ENCODE data around the gene AMOTL1.

The AMOTL1 gene

DNA sequence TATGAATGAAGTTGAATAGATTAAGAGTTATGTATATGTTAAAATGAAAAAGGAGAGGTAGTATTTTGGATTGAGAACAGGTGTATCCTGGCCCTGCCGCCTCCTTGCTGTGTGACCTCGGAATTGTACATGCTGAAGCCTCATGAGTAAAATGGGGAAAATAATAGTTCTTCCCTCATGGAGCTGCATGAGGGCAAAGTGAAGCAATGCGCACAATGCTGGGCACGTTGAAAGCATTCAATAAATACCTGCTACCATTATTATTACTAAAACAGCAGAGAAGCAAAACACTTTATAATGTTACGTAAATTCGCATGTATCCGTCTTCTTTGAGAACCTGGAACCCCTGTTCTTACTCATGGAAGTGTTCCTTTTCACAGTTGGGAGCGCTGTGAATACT, 5.7 kb downstream of the AMOTL1 start:
- H3K4me2 ChIP-seq (ENCODE audit: low read length): no peak overlapping the region
- no peaks in the 10 kb centered on the region for H3K36me3 ChIP-seq (ENCODE audit: insufficient read depth, low read length)
- no peaks in the 10 kb centered on the region for H3K27me3 ChIP-seq (ENCODE audit: control insufficient read depth, insufficient read depth, low read length)
- no peaks in the 10 kb centered on the region for H3K9me3 ChIP-seq (replicated peaks; ENCODE audit: low read length)
- H3K9ac ChIP-seq (ENCODE audit: low read depth, low read length): no peak overlapping the region
- no peak overlapping the region for H3K4me3 ChIP-seq (ENCODE audit: low read length)
- peaks cover 51% of the 10 kb centered on the region for H3K4me1 ChIP-seq (ENCODE audit: control insufficient read depth, insufficient read depth, low read length)

DNA sequence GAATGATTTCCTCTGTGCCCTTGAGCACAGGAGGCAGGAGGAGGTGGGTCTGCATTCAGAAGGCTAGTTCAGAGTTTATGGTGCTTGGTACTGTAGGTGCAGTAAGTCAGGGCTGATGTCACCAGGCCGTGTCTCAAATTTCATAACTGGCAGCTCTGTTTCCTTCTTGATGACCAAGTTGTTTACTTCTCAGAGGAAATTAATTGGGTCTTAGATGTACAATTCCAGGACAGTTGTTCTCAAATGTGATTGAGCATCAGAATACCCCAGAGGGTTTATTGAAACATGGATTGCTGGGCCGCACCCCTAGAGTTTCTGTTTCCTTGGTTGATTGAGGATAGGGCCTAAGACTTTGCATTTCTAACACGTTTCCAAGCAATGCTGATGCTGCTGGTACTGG, 6.2 kb downstream of the AMOTL1 start:
- H3K4me1 ChIP-seq (ENCODE audit: control insufficient read depth, insufficient read depth, low read length): peaks cover 51% of the 10 kb centered on the region

DNA sequence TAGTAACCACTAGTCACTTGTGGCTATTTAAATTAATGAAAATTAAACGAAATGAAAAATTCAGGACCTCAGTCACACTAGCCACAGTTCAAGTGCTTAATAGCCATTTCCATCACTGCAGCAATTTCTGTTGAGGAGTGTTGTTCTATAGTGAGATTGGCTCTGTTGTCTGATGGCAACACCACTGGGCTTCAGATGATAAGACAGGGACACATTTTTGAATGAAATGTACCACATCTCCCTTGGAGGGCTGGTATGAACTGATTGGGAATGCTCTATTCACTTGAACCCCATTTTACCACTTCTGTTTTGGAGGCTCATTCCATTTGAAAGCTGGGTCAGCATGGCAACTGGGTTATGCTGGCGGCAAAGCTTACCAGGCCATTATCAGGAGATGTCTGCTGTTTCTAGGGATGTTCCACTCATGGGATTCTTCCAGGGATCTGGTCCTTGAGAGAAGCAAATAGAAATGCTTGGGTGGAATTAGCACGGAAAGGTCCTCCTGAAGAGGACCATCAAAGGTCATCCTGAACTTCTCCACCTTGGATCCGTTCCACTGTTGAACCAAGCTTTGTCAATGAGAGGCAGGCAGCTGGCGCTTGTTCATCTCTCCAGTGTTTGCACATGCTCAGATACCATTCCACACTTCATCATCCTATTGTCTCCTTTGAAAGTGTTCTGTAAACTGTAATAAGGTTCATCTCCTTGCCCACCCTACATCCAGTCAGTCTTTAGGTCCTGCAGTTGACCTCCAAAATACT, 7.6 kb downstream of the AMOTL1 start:
- Histone ChIP-seq H3K27me3 (ENCODE audit: control insufficient read depth, insufficient read depth, low read length) (no peaks in the 10 kb centered on the region), H3K4me1 (ENCODE audit: control insufficient read depth, insufficient read depth, low read length) (peaks cover 49% of the 10 kb centered on the region), H3K9me3 (replicated peaks; ENCODE audit: low read length) (no peaks in the 10 kb centered on the region), H3K4me3 (ENCODE audit: low read length) (no peak overlapping the region), H3K9ac (ENCODE audit: low read depth, low read length) (no peak overlapping the region), H3K4me2 (ENCODE audit: low read length) (peak overlapping the region; percentile 58), H3K36me3 (ENCODE audit: insufficient read depth, low read length) (no peaks in the 10 kb centered on the region)

More for the DNA sequence above, 6.2 kb downstream of the AMOTL1 start:
- no peaks in the 10 kb centered on the region for H3K36me3 ChIP-seq (ENCODE audit: insufficient read depth, low read length)
- H3K4me3 ChIP-seq (ENCODE audit: low read length): no peak overlapping the region
- peak overlapping the region; percentile 40 for H3K4me2 ChIP-seq (ENCODE audit: low read length)
- H3K9me3 ChIP-seq (replicated peaks; ENCODE audit: low read length): no peaks in the 10 kb centered on the region
- H3K27me3 ChIP-seq (ENCODE audit: control insufficient read depth, insufficient read depth, low read length): no peaks in the 10 kb centered on the region
- no peak overlapping the region for H3K9ac ChIP-seq (ENCODE audit: low read depth, low read length)

DNA sequence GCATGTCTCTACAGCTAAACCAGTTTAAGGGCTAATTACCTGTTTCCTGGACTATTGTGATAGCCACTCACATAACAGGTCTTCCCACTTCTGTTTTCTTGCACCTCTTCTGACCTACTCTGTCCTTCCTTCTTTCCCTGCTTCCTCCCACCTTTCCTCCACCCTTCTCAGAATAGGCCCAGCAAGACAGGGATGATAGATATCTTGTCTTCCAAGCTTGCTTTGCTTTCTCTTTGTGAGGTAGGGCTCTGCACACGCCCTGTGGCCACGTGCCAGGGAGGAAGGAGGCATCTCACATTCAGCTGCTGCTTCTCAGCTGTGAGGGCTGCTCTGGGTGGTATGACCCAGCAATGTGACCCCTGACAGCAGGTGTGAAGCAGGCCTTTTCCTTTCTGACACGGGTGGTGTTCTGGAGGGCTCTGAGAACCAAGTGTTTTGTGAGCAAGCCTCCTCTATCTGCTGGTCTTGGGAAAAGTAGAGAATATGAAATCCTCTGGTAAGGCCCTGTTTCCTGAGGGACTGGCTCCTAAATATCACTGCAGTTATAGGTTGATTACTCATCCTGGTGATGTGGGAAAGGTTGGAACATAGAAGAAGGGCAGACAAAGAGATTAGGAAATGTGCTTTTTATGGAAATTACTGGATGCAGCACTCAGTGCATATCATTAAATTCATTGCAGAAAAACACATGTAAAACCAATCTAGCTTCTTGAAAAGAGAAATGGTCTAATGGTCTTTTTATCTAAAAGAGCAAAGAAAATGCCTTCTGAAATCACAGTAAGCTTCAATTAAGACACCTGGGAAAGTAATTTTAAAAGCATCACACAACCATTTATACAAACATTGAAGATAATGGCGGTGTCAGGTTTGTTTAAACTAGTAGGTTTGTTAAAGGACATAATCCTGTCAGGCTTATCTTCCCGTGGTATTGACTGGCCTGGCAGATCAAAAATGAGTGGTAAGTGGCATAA, 8.5 kb downstream of the AMOTL1 start:
- no peaks in the 10 kb centered on the region for H3K27me3 ChIP-seq (ENCODE audit: control insufficient read depth, insufficient read depth, low read length)
- no peaks in the 10 kb centered on the region for H3K9me3 ChIP-seq (replicated peaks; ENCODE audit: low read length)
- H3K9ac ChIP-seq (ENCODE audit: low read depth, low read length): peak overlapping the region; percentile 48
- peak overlapping the region; percentile 40 for H3K4me3 ChIP-seq (ENCODE audit: low read length)
- H3K4me2 ChIP-seq (ENCODE audit: low read length): peak overlapping the region; percentile 58
- no peaks in the 10 kb centered on the region for H3K36me3 ChIP-seq (ENCODE audit: insufficient read depth, low read length)
- peaks cover 50% of the 10 kb centered on the region for H3K4me1 ChIP-seq (ENCODE audit: control insufficient read depth, insufficient read depth, low read length)

DNA sequence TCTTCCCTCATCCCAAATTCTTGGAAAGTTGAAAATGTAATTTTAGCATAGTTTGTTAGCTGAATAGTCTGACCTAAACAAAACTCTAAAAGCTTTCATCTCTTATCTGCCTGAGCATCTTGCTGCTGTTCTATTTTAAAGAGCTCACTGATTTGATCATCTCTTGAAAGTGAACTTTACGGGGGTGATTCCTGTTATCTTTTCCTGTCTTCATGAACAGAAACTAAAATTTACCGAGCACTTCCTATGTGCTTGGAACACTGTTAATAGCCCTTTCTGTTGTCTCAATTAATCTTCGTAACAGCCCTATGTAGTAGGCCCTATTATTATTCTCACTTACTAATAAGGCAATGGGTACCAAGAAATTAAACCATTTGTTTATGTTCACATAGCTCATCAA, 12.3 kb downstream of the AMOTL1 start:
- peak overlapping the region; percentile 26 for H3K4me2 ChIP-seq (ENCODE audit: low read length)
- H3K27me3 ChIP-seq (ENCODE audit: control insufficient read depth, insufficient read depth, low read length): no peaks in the 10 kb centered on the region
- H3K4me1 ChIP-seq (ENCODE audit: control insufficient read depth, insufficient read depth, low read length): peaks cover 64% of the 10 kb centered on the region
- H3K4me3 ChIP-seq (ENCODE audit: low read length): peak overlapping the region; percentile 5
- no peaks in the 10 kb centered on the region for H3K36me3 ChIP-seq (ENCODE audit: insufficient read depth, low read length)
- no peaks in the 10 kb centered on the region for H3K9me3 ChIP-seq (replicated peaks; ENCODE audit: low read length)
- peak overlapping the region; percentile 4 for H3K9ac ChIP-seq (ENCODE audit: low read depth, low read length)

DNA sequence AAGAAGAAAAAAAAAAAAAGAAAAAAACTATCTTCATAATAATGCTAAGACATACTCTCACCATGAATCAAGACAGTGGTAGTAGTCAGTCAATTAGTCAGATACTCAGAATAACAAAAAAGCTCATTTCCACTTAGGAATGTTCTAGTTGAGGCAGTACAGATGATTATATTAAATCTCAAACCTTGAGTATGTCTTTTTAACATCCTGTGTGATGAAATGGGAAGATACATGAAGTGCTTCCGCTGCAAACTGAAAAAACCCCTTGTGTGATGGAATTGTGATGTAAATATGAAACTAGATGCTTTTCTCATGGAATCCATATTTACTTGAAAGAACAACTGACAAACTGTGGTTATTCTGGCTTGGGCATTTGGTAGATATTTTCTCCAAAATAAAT, 13.7 kb downstream of the AMOTL1 start:
- Histone ChIP-seq H3K4me1 (ENCODE audit: control insufficient read depth, insufficient read depth, low read length) (peaks cover 61% of the 10 kb centered on the region), H3K9ac (ENCODE audit: low read depth, low read length) (peak overlapping the region; percentile 69), H3K27me3 (ENCODE audit: control insufficient read depth, insufficient read depth, low read length) (no peaks in the 10 kb centered on the region)

DNA sequence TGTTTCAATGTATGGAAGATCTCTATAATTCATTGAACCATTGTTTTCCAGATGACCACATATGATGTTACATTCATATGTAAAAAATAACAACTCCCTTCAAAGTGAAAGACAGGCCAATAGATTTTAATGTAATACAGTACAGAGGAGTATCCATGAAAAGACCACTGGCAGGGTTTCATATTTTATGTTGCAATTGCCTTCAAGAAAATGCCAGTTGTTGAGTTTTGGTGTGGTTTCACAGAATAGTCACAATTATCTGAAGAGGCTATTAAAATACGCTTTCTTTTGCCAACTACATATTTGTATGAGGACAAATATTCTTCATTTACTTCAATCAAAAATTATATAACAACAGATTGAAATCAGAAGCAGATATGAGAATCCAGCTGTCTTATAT, 14.3 kb downstream of the AMOTL1 start:
- H3K36me3 ChIP-seq (ENCODE audit: insufficient read depth, low read length): no peaks in the 10 kb centered on the region
- H3K4me2 ChIP-seq (ENCODE audit: low read length): peak overlapping the region; percentile 63
- no peaks in the 10 kb centered on the region for H3K27me3 ChIP-seq (ENCODE audit: control insufficient read depth, insufficient read depth, low read length)
- peak overlapping the region; percentile 10 for H3K4me3 ChIP-seq (ENCODE audit: low read length)
- peaks cover 60% of the 10 kb centered on the region for H3K4me1 ChIP-seq (ENCODE audit: control insufficient read depth, insufficient read depth, low read length)
- H3K9me3 ChIP-seq (replicated peaks; ENCODE audit: low read length): no peaks in the 10 kb centered on the region
- H3K9ac ChIP-seq (ENCODE audit: low read depth, low read length): peak overlapping the region; percentile 69

More for the DNA sequence above, 13.7 kb downstream of the AMOTL1 start:
- Histone ChIP-seq H3K36me3 (ENCODE audit: insufficient read depth, low read length) (no peaks in the 10 kb centered on the region), H3K4me2 (ENCODE audit: low read length) (peak overlapping the region; percentile 63), H3K4me3 (ENCODE audit: low read length) (no peak overlapping the region), H3K9me3 (replicated peaks; ENCODE audit: low read length) (no peaks in the 10 kb centered on the region)

DNA sequence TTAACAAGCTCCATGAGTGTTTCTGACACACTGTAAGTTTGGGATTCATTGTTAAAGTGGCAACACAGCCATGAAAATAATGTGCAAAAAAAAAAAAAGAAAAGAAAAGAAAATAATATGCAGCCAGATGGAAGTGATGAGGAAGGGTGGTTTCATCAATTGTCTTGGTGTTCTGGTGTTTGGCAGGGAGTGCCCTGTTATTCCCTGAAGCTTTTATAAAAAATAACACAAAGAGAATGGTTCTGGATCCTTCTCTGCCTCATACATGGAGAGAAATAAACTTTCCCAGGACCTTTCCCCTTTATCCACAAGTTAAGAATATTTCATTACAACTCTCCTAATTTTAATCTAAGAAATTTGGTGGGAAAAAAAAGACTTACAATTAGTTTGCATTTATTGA, 16.7 kb downstream of the AMOTL1 start:
- Histone ChIP-seq H3K4me2 (ENCODE audit: low read length) (no peak overlapping the region), H3K36me3 (ENCODE audit: insufficient read depth, low read length) (no peaks in the 10 kb centered on the region), H3K4me3 (ENCODE audit: low read length) (no peak overlapping the region), H3K4me1 (ENCODE audit: control insufficient read depth, insufficient read depth, low read length) (peaks cover 81% of the 10 kb centered on the region), H3K9ac (ENCODE audit: low read depth, low read length) (no peak overlapping the region), H3K27me3 (ENCODE audit: control insufficient read depth, insufficient read depth, low read length) (no peaks in the 10 kb centered on the region), H3K9me3 (replicated peaks; ENCODE audit: low read length) (no peaks in the 10 kb centered on the region)

DNA sequence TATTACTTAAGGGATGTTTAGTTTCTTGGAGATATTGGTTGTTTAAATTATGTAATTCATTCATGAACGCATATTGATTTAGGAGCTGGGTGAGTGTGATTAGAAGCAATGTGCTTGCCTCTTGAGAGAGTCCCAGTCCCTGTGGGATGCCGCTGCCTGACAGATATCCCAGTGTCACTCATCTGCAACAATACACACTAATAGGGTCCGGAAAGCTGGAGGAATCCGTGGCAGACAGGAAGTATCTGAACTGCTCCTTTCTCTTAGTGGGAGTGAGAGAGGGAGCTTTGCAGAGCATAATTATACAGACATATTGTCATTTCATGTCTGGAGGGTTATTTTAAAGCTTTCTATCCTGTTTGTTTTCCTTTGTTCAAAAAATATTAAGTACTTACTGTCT, 17.4 kb downstream of the AMOTL1 start:
- H3K4me1 ChIP-seq (ENCODE audit: control insufficient read depth, insufficient read depth, low read length): peaks cover 81% of the 10 kb centered on the region
- H3K27me3 ChIP-seq (ENCODE audit: control insufficient read depth, insufficient read depth, low read length): no peaks in the 10 kb centered on the region
- no peak overlapping the region for H3K9ac ChIP-seq (ENCODE audit: low read depth, low read length)

DNA sequence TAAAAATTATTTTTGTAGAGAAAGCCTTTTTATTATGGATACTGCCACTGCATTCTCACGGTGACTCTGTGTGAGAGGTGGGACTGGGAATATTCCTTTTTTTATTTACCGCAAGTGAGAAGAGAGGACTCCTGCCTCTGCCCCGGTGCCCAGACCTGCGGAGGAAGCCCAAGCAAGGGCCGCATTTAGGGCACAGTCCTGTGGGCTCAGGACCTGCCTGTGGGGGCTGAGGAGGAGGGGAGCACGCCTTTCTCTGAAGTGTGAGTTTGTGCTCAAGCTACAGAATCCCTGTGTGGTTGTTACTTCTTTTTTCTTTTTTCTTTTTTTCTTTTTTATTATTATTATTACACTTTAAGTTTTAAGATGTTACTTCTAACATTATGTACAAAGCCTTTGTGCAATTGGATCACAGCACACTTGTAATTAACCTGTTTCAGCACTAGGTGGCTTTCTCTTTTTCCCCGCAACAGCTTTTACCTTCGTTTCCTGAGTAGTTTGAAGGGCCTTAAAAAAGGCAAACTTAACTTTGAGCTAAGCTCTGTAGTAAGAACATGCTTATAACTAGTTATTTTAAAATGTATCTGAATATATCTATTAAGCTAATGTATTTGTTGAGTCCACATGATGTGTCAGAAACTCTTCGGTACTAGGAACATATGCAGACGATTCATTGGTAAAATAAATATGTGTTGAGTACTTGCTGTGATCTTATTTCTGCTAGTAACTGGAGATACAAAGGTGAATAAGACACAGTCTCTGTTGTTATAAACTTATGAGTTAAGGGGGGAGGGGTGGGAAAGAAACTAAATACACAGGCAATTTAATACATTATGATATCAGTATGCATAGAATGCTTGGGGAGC, 18.3 kb downstream of the AMOTL1 start:
- H3K9ac ChIP-seq (ENCODE audit: low read depth, low read length): no peak overlapping the region
- H3K36me3 ChIP-seq (ENCODE audit: insufficient read depth, low read length): no peaks in the 10 kb centered on the region
- no peaks in the 10 kb centered on the region for H3K27me3 ChIP-seq (ENCODE audit: control insufficient read depth, insufficient read depth, low read length)
- H3K9me3 ChIP-seq (replicated peaks; ENCODE audit: low read length): no peaks in the 10 kb centered on the region
- H3K4me1 ChIP-seq (ENCODE audit: control insufficient read depth, insufficient read depth, low read length): peaks cover 82% of the 10 kb centered on the region
- no peak overlapping the region for H3K4me3 ChIP-seq (ENCODE audit: low read length)
- H3K4me2 ChIP-seq (ENCODE audit: low read length): no peak overlapping the region

More for the DNA sequence above, 17.4 kb downstream of the AMOTL1 start:
- H3K4me3 ChIP-seq (ENCODE audit: low read length): no peak overlapping the region
- H3K36me3 ChIP-seq (ENCODE audit: insufficient read depth, low read length): no peaks in the 10 kb centered on the region
- no peaks in the 10 kb centered on the region for H3K9me3 ChIP-seq (replicated peaks; ENCODE audit: low read length)
- H3K4me2 ChIP-seq (ENCODE audit: low read length): no peak overlapping the region

DNA sequence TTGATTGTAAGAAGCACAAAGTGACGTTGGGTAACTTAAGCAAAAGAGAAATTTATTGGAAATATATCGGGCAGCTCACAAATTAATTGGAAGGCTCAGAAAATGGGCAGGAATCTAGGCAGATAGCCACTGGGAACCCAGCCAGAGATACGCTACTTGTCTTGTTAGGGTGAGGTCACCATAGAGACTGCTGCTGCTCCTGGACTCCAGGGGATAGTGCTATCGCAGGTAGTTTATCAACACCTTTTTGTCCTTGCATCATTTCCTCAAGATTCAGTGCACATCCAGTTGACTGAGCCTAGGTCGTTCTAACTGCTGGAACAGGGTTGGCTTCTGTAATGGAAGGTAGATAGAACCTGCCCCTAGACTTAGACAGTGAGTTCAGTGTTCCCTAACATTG, 19.6 kb downstream of the AMOTL1 start:
- no peak overlapping the region for H3K9ac ChIP-seq (ENCODE audit: low read depth, low read length)
- H3K4me3 ChIP-seq (ENCODE audit: low read length): peak overlapping the region; percentile 13
- no peaks in the 10 kb centered on the region for H3K27me3 ChIP-seq (ENCODE audit: control insufficient read depth, insufficient read depth, low read length)
- H3K4me2 ChIP-seq (ENCODE audit: low read length): peak overlapping the region; percentile 4
- no peaks in the 10 kb centered on the region for H3K36me3 ChIP-seq (ENCODE audit: insufficient read depth, low read length)
- H3K4me1 ChIP-seq (ENCODE audit: control insufficient read depth, insufficient read depth, low read length): peaks cover 80% of the 10 kb centered on the region
- H3K9me3 ChIP-seq (replicated peaks; ENCODE audit: low read length): no peaks in the 10 kb centered on the region

Data from skeletal muscle satellite cell (primary cell).